ENCODE results near the gene PRCC. TPM values are rescaled to one million over a fixed set of nuclear protein-coding genes. Genes with fewer than 3 reads are reported as not detected.

PRCC gene
- total and polyA plus RNA-seq, 2 of the 13 experiments (the other 11 are each of a cell fraction or from before 2014, with no cell fraction given), result 24.2 to 40.5 TPM

- TF ChIP-seq CENPX (CRISPR knock-in tag; IDR thresholded peaks at IDR 0.05) (no peak), SP1 (IDR thresholded peaks at IDR 0.05) (no peak), SP1 (CRISPR knock-in tag; IDR thresholded peaks at IDR 0.05) (no peak), ZBTB10 (CRISPR knock-in tag; IDR thresholded peaks at IDR 0.05; ENCODE audit: borderline replicate concordance) (no peak), FOXJ3 (CRISPR knock-in tag; IDR thresholded peaks at IDR 0.05; ENCODE audit: borderline replicate concordance) (peak; percentile 46; the same call in 1 of the 2 replicates), HMG20A (CRISPR knock-in tag; IDR thresholded peaks at IDR 0.05; ENCODE audit: borderline replicate concordance) (peak; percentile 28; the same call in 1 of the 2 replicates), FOXK1 (CRISPR knock-in tag; IDR thresholded peaks at IDR 0.05; ENCODE audit: borderline replicate concordance, low read depth) (no peak), MXD4 (CRISPR knock-in tag; IDR thresholded peaks at IDR 0.05) (no peak), TAF15 (IDR thresholded peaks at IDR 0.05; ENCODE audit: low read depth, low read length, poor library complexity, severe bottlenecking) (no peak), ZNF761 (CRISPR knock-in tag; conservative IDR thresholded peaks at IDR 0.05) (no peak), PHF21A (CRISPR knock-in tag; IDR thresholded peaks at IDR 0.05) (peak; percentile 56; the same call in 1 of the 2 replicates), CBX1 (IDR thresholded peaks at IDR 0.05; ENCODE audit: low read depth) (no peak), GZF1 (CRISPR knock-in tag; IDR thresholded peaks at IDR 0.05) (no peak), ZNF510 (CRISPR knock-in tag; IDR thresholded peaks at IDR 0.05; ENCODE audit: low read depth) (no peak), TBX2 (CRISPR knock-in tag; IDR thresholded peaks at IDR 0.05; ENCODE audit: borderline replicate concordance) (peak; percentile 77; the same call in 1 of the 2 replicates), ARID5B (CRISPR knock-in tag; IDR thresholded peaks at IDR 0.05) (peak; percentile 63), JUND (CRISPR knock-in tag; IDR thresholded peaks at IDR 0.05) (no peak), ZFP36L2 (CRISPR knock-in tag; IDR thresholded peaks at IDR 0.05) (no peak), RXRB (CRISPR knock-in tag; IDR thresholded peaks at IDR 0.05; ENCODE audit: borderline replicate concordance) (peak; percentile 31; the same call in 1 of the 2 replicates), ZNF616 (CRISPR knock-in tag; IDR thresholded peaks at IDR 0.05; ENCODE audit: low read depth) (no peak), ZNF703 (CRISPR knock-in tag; IDR thresholded peaks at IDR 0.05; ENCODE audit: borderline replicate concordance) (no peak)
- TF ChIP-seq, protein P1, sequence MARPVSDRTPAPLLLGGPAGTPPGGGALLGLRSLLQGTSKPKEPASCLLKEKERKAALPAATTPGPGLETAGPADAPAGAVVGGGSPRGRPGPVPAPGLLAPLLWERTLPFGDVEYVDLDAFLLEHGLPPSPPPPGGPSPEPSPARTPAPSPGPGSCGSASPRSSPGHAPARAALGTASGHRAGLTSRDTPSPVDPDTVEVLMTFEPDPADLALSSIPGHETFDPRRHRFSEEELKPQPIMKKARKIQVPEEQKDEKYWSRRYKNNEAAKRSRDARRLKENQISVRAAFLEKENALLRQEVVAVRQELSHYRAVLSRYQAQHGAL (CRISPR knock-in tag; IDR thresholded peaks at IDR 0.05; ENCODE audit: not compliant biosample characterization), result no peak
Measured at GRCh38 chr1:156795787-156796186, 28.5 kb downstream of the PRCC start (continued).
